Thoracic aorta (tissue), 2 donors: ENCODE data around the gene PCDHGC5. TPM values are rescaled to one million over a fixed set of nuclear protein-coding genes. Genes with fewer than 3 reads are reported as not detected.

Experiments used
- ATAC-seq: fragments of 150-250 bp; one replicate; pipeline ENCODE4 v1.8.0; 2017; ENCODE audit warnings: low read depth; ENCODE audit not compliant: insufficient number of reproducible peaks, low FRiP score
- DNase-seq: peaks from one replicate; pipeline ENCODE4 v3.0.0-alpha.2; 2020; ENCODE audit warnings: low spot score
- H3K27ac ChIP-seq, 2 donors: fragments of 200-600 bp; sonication (generic); 1 replicate in 1 of 2; 2 replicates in 1 of 2; pipeline ENCODE4 v1.5.1; 2016; ENCODE audit warnings: mild to moderate bottlenecking in 2 of 2, moderate library complexity in 2 of 2
- H3K27me3 ChIP-seq: fragments of 200-600 bp; sonication (generic); replicated peaks from 2 replicates; pipeline ENCODE4 v1.6.0; 2016; ENCODE audit warnings: mild to moderate bottlenecking; ENCODE audit not compliant: insufficient read depth
- H3K36me3 ChIP-seq: fragments of 200-600 bp; sonication (generic); one replicate; pipeline ENCODE4 v1.5.1; 2016
- H3K4me1 ChIP-seq, 2 donors: fragments of 200-600 bp; sonication (generic); 1 replicate in 1 of 2; 2 replicates in 1 of 2; pipeline versions ENCODE4 v1.5.1 to v1.6.0; 2016; ENCODE audit warnings: low read depth in 2 of 2, mild to moderate bottlenecking in 1 of 2; ENCODE audit not compliant: control insufficient read depth in 1 of 2
- H3K4me3 ChIP-seq: fragments of 200-600 bp; sonication (generic); 2 replicates; pipeline ENCODE4 v1.5.1; 2016; ENCODE audit warnings: mild to moderate bottlenecking
- H3K9me3 ChIP-seq: fragments of 200-600 bp; sonication (generic); 2 replicates; pipeline ENCODE4 v1.5.1; 2016
- CTCF ChIP-seq: fragments of 200-600 bp; sonication (generic); IDR thresholded peaks from one replicate; pipeline ENCODE4 v1.5.1; 2019; ENCODE audit warnings: antibody characterized with exemption
- total RNA-seq, 2 donors: library from RNA; depleted of rRNA; stranded (reverse); fragments of >200 nt; gene quantifications; one replicate each; pipeline versions ENCODE4 v1.1.0 to v1.2.3, GENCODE V29; 2016

Gene PCDHGC5
- total RNA-seq, 2 donors from 2014 or later: 5.7 to 6.9 TPM

GRCh38 chr5:141475625-141476131 is 13.2 kb upstream of the PCDHGC5 start, which contains the start of gene PCDHGC3:
PCDHGC3 (plus strand) TSS chr5:141475966; CDS start chr5:141476117, 151 bp downstream.
- Histone ChIP-seq H3K27me3 (no peaks in the 10 kb centered on the region), H3K4me3 (peak within 1 kb of the TSS; percentile 83), H3K9me3 (no peaks in the 10 kb centered on the region), H3K27ac (peak within 1 kb of the TSS; percentile 86 to 93), H3K4me1 (peaks cover 22 to 45% of the 10 kb centered on the region in 2 donors), H3K36me3 (no peaks in the 10 kb centered on the region)
- ATAC-seq: peak; percentile 93
- DNase-seq: peak; percentile 81
- TF ChIP-seq CTCF: no peak

GRCh38 chr5:141476132-141476911 is 12.6 kb upstream of the PCDHGC5 start:
- Histone ChIP-seq H3K36me3 (no peaks in the 10 kb centered on the region), H3K27ac (peak overlapping the region; percentile 86 to 93), H3K9me3 (no peaks in the 10 kb centered on the region), H3K4me3 (peak overlapping the region; percentile 83), H3K27me3 (no peaks in the 10 kb centered on the region), H3K4me1 (peaks cover 26 to 51% of the 10 kb centered on the region in 2 donors)
- DNase-seq (no peak), ATAC-seq (peak; percentile 38)
- TF ChIP-seq CTCF: no peak

- no peak for ATAC-seq
- no peaks in the 10 kb centered on the region for H3K27me3 ChIP-seq
- H3K4me1 ChIP-seq: peaks cover 26 to 58% of the 10 kb centered on the region in 2 donors
- no peak for TF ChIP-seq CTCF
- peak overlapping the region; percentile 86 to 93 for H3K27ac ChIP-seq
- H3K4me3 ChIP-seq: peak overlapping the region; percentile 83
- no peak for DNase-seq
- H3K9me3 ChIP-seq: no peaks in the 10 kb centered on the region
- no peaks in the 10 kb centered on the region for H3K36me3 ChIP-seq
Observed at GRCh38 chr5:141477044-141477575, 11.8 kb upstream of the PCDHGC5 start.

- no peaks in the 10 kb centered on the region for H3K36me3 ChIP-seq
- H3K27me3 ChIP-seq: no peaks in the 10 kb centered on the region
- H3K9me3 ChIP-seq: no peaks in the 10 kb centered on the region
- no peak for DNase-seq
- ATAC-seq: no peak
- no peak overlapping the region for H3K27ac ChIP-seq
- H3K4me3 ChIP-seq: peak overlapping the region; percentile 83
- no peak for TF ChIP-seq CTCF
- peaks cover 26 to 65% of the 10 kb centered on the region in 2 donors for H3K4me1 ChIP-seq
Observed at GRCh38 chr5:141477815-141478214, 11.1 kb upstream of the PCDHGC5 start.

- DNase-seq (no peak), ATAC-seq (no peak)
- Histone ChIP-seq H3K9me3 (no peaks in the 10 kb centered on the region), H3K27ac (no peak overlapping the region), H3K36me3 (no peaks in the 10 kb centered on the region), H3K27me3 (no peaks in the 10 kb centered on the region), H3K4me1 (peaks cover 29 to 71% of the 10 kb centered on the region in 2 donors), H3K4me3 (peak overlapping the region; percentile 83)
- TF ChIP-seq CTCF: no peak
Observed at GRCh38 chr5:141478321-141478945, 10.4 kb upstream of the PCDHGC5 start.
